ENCODE measurements around the gene GALP. TPM values are rescaled to one million over a fixed set of nuclear protein-coding genes. Genes with fewer than 3 reads are reported as not detected.

The GALP gene
- total RNA-seq, 1 experiment from 2014 or later = not detected

DNA sequence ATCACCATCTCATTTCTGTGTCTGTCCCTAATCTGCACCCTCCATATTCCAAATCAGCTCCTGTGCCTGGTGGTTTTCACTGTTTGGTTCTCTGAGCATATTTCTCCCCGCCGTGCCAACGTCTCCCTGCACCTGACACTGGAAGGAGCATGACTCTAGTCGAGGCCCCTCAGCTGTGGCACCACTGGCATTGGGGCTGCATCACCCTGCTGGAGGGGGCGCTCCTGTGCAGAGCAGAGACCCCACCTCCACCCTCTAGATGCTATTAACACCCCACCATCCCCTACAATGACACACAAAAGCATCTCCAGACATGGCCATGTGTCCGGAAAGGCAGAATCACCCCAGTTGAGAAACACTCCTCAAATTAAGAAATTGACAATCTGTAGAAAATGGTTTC is 47.1 kb downstream of the GALP start:
- H3K27ac Mint-ChIP-seq (ENCODE audit: low read depth, unreplicated experiment) = no peak overlapping the region
- ChIA-PET CTCF (interaction anchor here (1.5 kb wide), 1 partner anchor 87 kb away, joined by 5 read pairs; no protein-coding TSS in a partner anchor), POLR2A (no interaction called here)
- H3K36me3 Mint-ChIP-seq (ENCODE audit: insufficient read depth, unreplicated experiment) = peaks cover 6% of the 10 kb centered on the region
- no peaks in the 10 kb centered on the region for H3K4me1 Mint-ChIP-seq (ENCODE audit: insufficient read depth, unreplicated experiment)
- H3K27me3 Mint-ChIP-seq (ENCODE audit: insufficient read depth, unreplicated experiment) = no peaks in the 10 kb centered on the region
- DNase-seq (ENCODE audit: unreplicated experiment) = no peak
- no peak overlapping the region for H3K4me3 Mint-ChIP-seq (ENCODE audit: unreplicated experiment)
- H3K9me3 Mint-ChIP-seq (ENCODE audit: unreplicated experiment) = peaks cover 14% of the 10 kb centered on the region
- intact Hi-C loops (cut with micrococcal nuclease) = no loop called here
- TF ChIP-seq, protein P1, sequence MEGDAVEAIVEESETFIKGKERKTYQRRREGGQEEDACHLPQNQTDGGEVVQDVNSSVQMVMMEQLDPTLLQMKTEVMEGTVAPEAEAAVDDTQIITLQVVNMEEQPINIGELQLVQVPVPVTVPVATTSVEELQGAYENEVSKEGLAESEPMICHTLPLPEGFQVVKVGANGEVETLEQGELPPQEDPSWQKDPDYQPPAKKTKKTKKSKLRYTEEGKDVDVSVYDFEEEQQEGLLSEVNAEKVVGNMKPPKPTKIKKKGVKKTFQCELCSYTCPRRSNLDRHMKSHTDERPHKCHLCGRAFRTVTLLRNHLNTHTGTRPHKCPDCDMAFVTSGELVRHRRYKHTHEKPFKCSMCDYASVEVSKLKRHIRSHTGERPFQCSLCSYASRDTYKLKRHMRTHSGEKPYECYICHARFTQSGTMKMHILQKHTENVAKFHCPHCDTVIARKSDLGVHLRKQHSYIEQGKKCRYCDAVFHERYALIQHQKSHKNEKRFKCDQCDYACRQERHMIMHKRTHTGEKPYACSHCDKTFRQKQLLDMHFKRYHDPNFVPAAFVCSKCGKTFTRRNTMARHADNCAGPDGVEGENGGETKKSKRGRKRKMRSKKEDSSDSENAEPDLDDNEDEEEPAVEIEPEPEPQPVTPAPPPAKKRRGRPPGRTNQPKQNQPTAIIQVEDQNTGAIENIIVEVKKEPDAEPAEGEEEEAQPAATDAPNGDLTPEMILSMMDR (IDR thresholded peaks at IDR 0.05; ENCODE audit: unreplicated experiment) = no peak
- BruUV-seq (replicated peaks) = no TSS peak

DNA sequence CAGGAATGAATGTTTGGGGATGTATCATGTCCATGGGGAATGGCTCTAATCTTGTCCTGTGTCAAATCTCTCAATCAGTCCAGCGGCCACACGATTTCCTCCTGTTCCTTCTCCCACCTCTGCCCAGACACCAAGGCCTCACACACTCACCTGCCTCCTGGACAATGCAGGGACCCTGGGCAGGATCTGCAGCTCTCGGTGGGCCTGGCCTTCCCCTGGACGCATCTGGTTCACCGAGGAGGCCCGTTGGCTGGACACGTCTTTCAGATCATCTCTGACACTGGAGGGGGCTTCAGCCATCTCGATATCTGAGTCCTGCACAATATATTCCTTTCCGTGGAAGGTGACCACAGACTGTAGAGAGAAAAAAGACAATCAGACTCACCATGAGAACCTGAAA is 47.7 kb downstream of the GALP start:
- H3K27ac Mint-ChIP-seq (ENCODE audit: low read depth, unreplicated experiment) = no peak overlapping the region
- peaks cover 14% of the 10 kb centered on the region for H3K9me3 Mint-ChIP-seq (ENCODE audit: unreplicated experiment)
- TF ChIP-seq, protein P1 (IDR thresholded peaks at IDR 0.05; ENCODE audit: unreplicated experiment) = no peak
- no peaks in the 10 kb centered on the region for H3K27me3 Mint-ChIP-seq (ENCODE audit: insufficient read depth, unreplicated experiment)
- H3K4me1 Mint-ChIP-seq (ENCODE audit: insufficient read depth, unreplicated experiment) = no peaks in the 10 kb centered on the region
- CTCF ChIA-PET = no interaction called here
- no peak for DNase-seq (ENCODE audit: unreplicated experiment)
- intact Hi-C loops (cut with micrococcal nuclease) = no loop called here
- no TSS peak for BruUV-seq (replicated peaks)
- POLR2A ChIA-PET = no interaction called here
- no peak overlapping the region for H3K4me3 Mint-ChIP-seq (ENCODE audit: unreplicated experiment)
- peaks cover 11% of the 10 kb centered on the region for H3K36me3 Mint-ChIP-seq (ENCODE audit: insufficient read depth, unreplicated experiment)

Other genes with a start within 250 kb of the GALP start
- gene NLRP13, start 243.7 kb upstream of the GALP start, total RNA-seq (2022) = not detected in 2 replicates
- not detected in 2 replicates for gene NLRP8, start 228.2 kb upstream of the GALP start, total RNA-seq (2022)
- gene NLRP5, start 189.2 kb upstream of the GALP start, total RNA-seq (2022) = not detected in 2 replicates
- 58.2 and 68.6 TPM in 2 replicates for gene ZNF787, start 54.7 kb upstream of the GALP start, total RNA-seq (2022)
- gene ZNF444, start 34.7 kb upstream of the GALP start, total RNA-seq (2022) = 26.6 and 28.1 TPM in 2 replicates
- not detected in 2 replicates for gene ZSCAN5B, start 21.8 kb downstream of the GALP start, total RNA-seq (2022)
- not detected in 2 replicates for gene ZSCAN5C, start 26.3 kb downstream of the GALP start, total RNA-seq (2022)
- gene EDDM13, start 96.7 kb downstream of the GALP start, total RNA-seq (2022) = not detected in 2 replicates
- 6.2 and 8.1 TPM in 2 replicates for gene ZSCAN5A, start 138.8 kb downstream of the GALP start, total RNA-seq (2022)
- gene ZNF582, start 217.5 kb downstream of the GALP start, total RNA-seq (2022) = not detected in 2 replicates
- 1.8 and 2.8 TPM in 2 replicates for gene ZNF583, start 228.3 kb downstream of the GALP start, total RNA-seq (2022)